ENCODE measurements around the gene INPP5A. TPM values are rescaled to one million over a fixed set of nuclear protein-coding genes. Genes with fewer than 3 reads are reported as not detected.

The INPP5A gene
- polyA plus RNA-seq, 3 donors = 7.4 to 25.0 (median 17.5) TPM

GRCh38 chr10:132612571-132613504 lies 75.3 kb downstream of the INPP5A start:
- H3K27ac ChIP-seq (ENCODE audit: low read depth, low read length) = no peak overlapping the region
- WGBS, 3 donors = 77 to 86% (median 84%) methylated on average over 27 of the region's 27 CpGs

- 92 to 96% (median 95%) methylated on average over 22 of the region's 22 CpGs for WGBS, 3 donors
- H3K27ac ChIP-seq (ENCODE audit: low read depth, low read length) = no peak overlapping the region
Measured at GRCh38 chr10:132613566-132614348, 76.2 kb downstream of the INPP5A start.

GRCh38 chr10:132614431-132615340 lies 77.1 kb downstream of the INPP5A start:
- no peak overlapping the region for H3K27ac ChIP-seq (ENCODE audit: low read depth, low read length)
- WGBS, 3 donors = 96 to 97% (median 96%) methylated on average over 32 of the region's 32 CpGs

GRCh38 chr10:132615341-132616169 lies 78.0 kb downstream of the INPP5A start:
- no peak overlapping the region for H3K27ac ChIP-seq (ENCODE audit: low read depth, low read length)

GRCh38 chr10:132616170-132616995 lies 78.8 kb downstream of the INPP5A start:
- H3K27ac ChIP-seq (ENCODE audit: low read depth, low read length) = no peak overlapping the region
- WGBS, 3 donors = 87 to 92% (median 89%) methylated on average over 30 of the region's 30 CpGs

More at GRCh38 chr10:132615341-132616169, 78.0 kb downstream of the INPP5A start:
- WGBS, 3 donors = 80 to 94% (median 87%) methylated on average over 22 of the region's 22 CpGs

- WGBS, 3 donors = 85 to 93% (median 90%) methylated on average over 19 to 20 of the region's 20 CpGs
- H3K27ac ChIP-seq (ENCODE audit: low read depth, low read length) = no peak overlapping the region
Measured at GRCh38 chr10:132616996-132617736, 79.6 kb downstream of the INPP5A start.

- 94 to 98% (median 96%) methylated on average over 2 of the region's 2 CpGs for whole genome bisulfite sequencing, 3 donors
- no peak overlapping the region for H3K27ac ChIP-seq (ENCODE audit: low read depth, low read length)
Measured at GRCh38 chr10:132617737-132618052, 80.1 kb downstream of the INPP5A start.

GRCh38 chr10:132618158-132618919 lies 80.8 kb downstream of the INPP5A start:
- WGBS, 3 donors = 81 to 92% (median 87%) methylated on average over 6 of the region's 6 CpGs
- no peak overlapping the region for H3K27ac ChIP-seq (ENCODE audit: low read depth, low read length)

GRCh38 chr10:132619927-132620326 lies 82.3 kb downstream of the INPP5A start:
- WGBS, 3 donors = 97 to 100% (median 97%) methylated on average over 2 of the region's 2 CpGs
- H3K27ac ChIP-seq (ENCODE audit: low read depth, low read length) = no peak overlapping the region

- H3K27ac ChIP-seq (ENCODE audit: low read depth, low read length) = no peak overlapping the region
- 83 to 96% (median 88%) methylated on average over 30 to 31 of the region's 31 CpGs for WGBS, 3 donors
Measured at GRCh38 chr10:132624061-132624846, 86.7 kb downstream of the INPP5A start.

GRCh38 chr10:132624847-132625471 lies 87.4 kb downstream of the INPP5A start:
- no peak overlapping the region for H3K27ac ChIP-seq (ENCODE audit: low read depth, low read length)
- WGBS, 3 donors = 47 to 60% (median 53%) methylated on average over 11 to 12 of the region's 12 CpGs

GRCh38 chr10:132626019-132626760 lies 88.6 kb downstream of the INPP5A start:
- H3K27ac ChIP-seq (ENCODE audit: low read depth, low read length) = no peak overlapping the region
- 83 to 95% (median 92%) methylated on average over 24 of the region's 24 CpGs for WGBS, 3 donors

- 84 to 94% (median 90%) methylated on average over 36 of the region's 36 CpGs for WGBS, 3 donors
- no peak overlapping the region for H3K27ac ChIP-seq (ENCODE audit: low read depth, low read length)
Measured at GRCh38 chr10:132626761-132627665, 89.4 kb downstream of the INPP5A start.
